Fibroblast of the conjunctiva (primary cell): ENCODE results near the gene PTPRF.
"Not testable (repeated sequence)": the region's sequence is repeated elsewhere in the genome, so short reads cannot be mapped to it uniquely, and the experiment has no call there.

Source experiments
- DNase-seq: peaks from one replicate; pipeline ENCODE4 v3.0.0-alpha.2; 2010; ENCODE audit warnings: low read depth

Gene PTPRF

DNA sequence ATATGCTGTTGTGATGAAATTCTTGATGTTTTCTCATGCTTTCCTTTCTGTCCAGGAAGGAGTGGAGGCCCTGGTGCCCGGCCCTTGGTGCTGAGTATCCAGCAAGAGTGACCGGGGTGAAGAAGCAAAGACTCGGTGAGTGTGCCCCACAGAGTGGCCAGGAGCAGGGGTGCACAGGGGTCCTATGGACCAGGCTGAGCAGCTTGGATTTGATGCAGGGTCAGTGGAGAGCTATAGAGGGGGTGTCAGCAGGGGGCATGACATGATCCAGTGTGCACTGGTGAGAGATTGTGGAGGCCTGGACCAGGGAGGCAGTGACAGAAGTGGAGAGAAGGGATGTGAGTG, 7.4 kb downstream of the PTPRF start:
- DNase-seq, result no peak

DNA sequence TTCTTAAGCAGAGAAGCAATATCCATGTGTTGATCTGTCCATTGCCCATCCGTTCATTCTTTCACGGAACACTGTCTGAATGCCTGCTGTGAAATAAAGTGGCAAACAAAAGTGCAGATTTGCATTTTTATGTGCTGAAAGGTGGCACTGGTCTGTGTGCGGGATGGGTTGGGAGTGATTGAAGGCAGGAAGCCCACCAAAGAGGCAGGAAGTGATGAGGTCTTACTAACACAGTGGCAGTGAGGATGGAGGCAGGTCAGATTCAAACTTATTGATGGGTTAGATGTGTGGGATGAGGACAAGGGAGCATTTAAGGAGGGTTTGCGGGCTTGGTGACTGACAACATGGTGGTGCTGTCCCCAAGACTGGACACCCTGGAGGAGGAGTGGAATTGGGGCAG, 8.3 kb downstream of the PTPRF start:
- DNase-seq, result no peak

DNA sequence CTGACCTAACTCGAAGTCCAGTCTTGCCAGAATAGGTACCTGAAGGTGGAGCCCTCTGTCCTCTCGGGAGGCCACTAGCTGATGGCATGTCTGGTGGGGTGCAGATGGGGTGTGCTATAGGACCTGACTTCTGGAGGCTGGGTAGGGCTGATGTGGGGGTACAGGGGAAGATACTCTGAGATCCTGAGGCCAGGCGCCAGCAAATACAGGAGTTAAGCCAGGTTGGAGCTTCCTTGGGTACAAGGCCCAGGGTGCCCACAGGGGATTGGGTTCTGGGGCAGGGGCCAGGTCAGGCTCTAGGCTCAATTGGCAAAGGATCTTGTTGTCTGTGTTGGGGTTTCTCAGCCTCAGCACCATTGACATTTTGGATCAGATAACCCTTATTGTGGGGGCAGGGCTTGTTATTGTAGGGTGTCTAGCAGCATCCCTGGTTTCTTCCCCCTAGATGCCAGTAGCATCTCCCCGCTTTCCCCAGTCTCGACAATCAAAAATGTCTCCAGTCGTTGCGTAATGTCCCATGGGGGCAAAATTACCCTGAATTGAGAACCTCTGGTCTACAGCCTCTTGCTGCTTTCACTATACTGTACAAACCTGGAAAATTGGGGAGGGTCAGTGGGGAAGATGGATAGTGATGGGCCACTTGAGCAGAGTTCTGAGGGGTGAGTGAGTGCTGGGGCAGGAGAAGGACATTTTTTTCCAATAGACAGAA, 9.2 kb downstream of the PTPRF start:
- DNase-seq, result no peak

DNA sequence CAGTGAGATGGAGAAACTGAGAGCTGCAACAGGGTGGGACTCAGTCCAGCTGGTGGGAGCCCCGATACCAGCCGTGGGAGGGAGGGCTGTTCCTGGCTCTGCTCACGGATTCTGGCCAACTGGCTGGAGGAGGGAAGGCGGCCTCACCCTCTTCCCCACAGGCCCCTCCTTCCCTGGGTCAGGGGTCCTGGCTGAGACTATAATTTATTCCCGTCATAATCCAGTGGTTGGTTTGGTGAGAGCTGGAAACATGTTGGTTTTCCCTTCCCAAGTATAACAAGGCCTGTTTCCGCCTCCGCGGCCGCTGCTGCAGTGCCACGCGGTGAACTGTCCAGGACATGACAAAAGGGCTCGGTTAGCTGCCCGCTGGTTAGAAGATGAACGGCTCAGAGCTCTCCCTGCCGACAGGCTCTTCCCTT, 10.0 kb downstream of the PTPRF start:
- no peak for DNase-seq

DNA sequence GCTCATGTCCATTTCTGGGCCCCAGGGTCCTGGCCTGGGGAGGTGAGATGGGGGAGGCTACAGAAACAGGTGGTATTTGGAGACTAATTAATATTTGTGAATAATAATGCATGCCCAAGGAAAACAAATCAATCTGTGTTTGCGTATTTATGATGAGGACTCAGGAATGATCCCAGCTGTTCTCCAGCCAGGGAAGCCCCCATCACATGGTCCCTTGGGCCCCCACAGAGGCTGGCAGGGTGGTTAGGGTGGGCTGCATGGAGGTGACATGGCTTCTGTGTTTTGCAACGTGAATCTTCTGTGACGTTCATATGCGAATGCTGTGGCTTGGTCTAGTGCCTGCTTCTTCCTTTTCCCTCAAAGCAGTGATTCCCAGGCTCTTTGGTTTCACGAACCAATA, 10.5 kb downstream of the PTPRF start:
- DNase-seq, result no peak

DNA sequence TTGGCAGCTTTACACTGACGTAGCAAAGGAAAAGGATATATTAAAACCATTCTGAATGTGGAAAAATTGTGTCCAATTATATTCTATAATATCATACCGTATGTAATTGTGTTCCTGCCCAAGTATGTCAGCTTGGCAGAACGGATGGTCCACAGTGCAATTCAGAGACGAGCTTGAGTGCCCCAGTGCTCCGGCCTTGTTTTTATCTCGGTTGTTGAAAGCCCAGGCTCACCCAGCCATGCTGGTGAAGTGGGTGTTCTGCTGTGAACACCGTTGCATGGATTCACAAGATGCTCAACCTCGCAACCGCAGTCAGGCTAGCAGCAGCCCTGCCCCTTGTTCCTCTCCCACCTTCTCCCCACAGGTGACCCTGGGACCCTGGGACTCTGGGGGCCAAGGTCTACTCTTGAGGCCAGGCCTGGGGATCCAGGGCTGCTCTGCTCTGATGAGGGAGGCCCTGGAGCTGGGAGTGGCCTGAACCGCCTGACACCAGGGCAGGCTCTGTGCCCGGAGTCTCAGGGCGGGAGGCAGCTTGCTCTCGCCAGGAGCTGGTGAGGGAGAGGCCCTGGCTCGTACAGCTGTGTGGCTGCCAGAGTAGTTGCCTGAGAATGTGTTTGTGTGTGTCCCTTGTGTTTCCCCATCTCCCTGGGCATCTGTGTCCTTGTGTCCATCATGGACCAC, 11.2 kb downstream of the PTPRF start:
- DNase-seq, result no peak

DNA sequence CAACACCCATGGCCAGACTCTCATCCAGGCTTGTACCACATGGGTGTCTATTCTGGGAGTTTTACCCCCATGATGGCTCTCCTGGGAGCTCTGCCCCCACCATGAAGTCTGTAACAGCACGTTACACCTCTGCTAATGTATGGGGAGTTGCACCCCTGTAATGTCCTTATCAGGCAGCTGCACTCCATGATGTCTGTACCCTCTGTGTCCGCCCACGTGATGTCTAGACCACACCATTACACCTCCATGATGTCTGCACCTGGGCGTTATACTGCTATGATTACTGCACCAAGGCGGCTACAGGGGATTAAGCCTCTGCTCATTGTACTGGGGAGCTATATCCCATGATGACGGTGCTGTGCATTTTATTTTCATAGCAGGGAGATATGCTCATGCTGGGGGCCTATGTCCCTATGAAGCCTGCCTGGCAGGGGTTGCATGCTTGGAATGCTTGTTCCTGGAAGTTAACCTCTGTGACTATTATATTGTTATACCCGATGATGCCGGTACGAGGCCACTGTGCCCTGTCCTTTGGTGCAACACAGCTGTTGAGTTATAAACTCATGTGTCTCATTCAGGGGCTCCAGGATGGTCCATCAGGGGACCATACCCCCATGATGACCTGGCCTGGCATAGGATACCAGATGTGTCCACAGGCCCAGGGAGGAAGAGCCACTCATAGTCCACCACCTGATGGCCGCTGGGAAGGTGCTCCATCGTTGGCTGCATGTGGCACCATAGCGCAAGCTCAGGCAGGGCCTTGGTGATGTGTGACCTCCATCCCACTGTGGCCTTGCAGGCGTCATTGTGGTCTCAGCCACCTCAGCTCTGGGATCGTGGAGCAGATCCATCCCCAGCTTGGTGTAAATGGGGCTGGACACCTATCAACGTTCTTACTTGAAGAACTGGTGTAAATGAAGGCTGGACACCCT, 12.1 kb downstream of the PTPRF start:
- DNase-seq, result no peak

DNA sequence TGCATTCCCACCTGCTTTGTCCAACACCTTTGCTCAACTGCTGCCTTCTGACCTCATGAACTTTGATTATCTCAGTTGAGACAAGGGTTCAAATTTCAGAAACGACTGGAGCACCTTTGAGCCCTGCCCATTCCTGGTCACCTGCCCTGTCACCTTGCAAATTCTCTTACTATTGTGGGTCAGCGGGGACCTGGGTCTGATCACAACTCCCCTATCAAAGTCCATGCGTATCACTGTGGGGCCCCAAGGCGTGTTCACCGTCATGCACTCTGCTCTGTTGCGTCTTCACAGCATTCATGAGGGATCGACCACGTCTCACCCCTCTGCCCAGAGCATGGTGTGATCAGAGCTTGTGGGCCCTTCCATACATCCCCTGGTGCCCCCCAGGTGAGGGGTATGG, 12.9 kb downstream of the PTPRF start:
- no peak for DNase-seq

DNA sequence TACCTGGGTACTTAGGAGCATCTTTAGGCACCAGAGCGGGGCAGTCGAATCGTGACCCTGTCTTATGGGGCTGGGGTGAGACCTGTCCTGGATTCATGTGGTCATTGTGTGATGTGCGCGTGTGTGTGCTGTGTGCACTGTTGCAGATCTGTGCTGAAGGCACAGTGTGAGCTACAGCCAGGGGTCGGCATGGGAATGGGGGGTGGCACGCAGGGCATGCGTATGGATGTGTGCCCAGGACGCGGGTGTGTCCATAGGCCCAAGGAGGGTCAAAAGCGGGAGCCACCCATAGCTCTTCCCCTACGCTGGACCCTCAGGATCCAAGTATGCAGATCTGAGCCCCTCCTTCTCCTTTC, 14.6 kb downstream of the PTPRF start:
- no peak for DNase-seq

DNA sequence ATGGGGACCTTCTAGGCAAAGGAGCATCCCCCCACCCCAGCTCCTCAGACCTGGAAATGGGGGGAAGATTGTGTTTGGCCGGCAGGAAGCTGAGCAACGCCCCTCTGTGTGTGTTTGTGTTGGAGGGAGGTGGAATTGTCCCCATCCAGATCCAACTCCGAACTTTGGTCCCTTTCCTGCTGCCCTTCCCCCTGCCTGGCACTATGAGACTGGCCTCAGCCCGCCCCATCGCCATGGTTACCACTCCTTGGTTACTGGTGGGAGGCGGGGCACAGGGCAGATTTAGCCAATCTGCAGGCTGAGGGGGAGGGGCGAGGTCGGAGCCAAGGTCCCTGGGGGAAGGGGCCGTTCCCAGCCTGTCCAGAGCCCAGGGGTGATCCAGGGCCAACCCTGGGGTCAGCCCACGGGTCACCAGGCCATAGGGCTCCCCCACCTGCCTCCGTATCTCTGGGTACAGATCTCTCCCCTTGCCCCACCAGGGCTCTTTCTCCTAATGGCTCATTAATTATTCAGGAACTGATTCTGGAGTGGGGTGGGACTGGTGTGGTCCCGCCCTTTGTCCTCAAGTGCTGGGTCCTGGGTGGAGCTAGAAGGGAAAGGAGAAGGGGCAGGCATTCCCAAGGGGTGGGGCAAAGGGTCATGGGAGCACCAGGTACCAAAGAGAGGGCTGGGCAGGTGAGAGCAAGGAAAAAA, 15.2 kb downstream of the PTPRF start:
- DNase-seq, result no peak

DNA sequence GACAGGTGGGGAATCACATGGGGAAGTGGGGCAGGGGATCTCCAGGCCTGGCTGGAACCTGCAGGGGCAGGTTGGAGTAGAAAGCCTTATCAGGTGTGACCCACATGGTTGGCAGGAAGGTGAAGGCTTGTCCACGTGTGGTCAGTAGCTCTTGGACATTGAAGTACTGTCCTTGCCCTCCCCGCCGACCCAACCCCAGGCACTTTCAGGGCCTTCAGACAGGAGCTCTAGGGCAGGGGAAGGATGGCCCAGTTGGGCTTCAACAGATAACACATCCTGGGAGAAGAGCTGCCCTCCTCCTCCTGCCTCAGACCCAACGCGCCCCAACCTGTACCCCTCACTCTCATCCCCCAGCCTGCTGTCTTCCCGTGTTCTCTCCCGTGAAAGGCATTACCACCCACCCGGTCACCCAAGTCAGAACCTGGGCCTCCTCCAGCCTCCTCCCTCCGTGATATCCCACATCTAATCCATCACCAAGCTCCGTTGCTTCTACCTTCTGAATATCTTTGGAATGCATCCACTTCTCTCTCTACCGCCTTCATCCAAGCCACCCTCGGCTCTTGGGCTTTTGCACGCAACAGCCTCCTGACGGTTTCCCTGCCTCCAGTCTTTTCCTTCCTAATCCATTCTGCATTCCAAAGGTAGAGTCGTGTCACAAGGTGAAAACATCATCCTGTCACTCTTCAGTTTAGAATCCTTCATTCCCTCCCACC, 15.9 kb downstream of the PTPRF start:
- no peak for DNase-seq

DNA sequence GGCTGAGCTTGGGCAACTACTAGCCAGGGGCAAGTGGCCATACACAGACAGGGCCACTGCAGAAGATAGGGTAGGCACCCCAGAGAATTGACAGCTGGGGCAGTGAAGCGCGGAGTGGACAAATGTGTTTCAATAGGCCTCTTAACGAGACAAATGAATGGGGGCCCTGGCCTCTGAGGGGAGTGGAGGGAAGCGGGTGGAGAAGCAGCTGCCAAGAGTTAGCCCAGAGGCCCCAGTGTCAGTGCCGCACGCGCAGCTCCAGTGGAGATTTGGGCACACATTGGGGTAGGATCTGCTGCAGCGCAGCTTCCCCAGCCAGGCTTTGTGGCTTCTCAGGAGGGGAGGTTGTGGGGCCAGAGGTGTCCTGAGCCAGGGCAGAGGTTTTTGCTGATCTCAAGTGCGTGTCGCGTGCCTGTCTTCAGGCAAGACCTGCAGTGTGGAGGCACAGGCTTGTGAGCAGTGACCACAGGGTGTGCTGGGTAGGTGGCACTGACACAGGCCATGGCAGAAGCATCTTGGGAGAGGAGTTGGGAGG, 16.9 kb downstream of the PTPRF start:
- DNase-seq, result no peak

DNA sequence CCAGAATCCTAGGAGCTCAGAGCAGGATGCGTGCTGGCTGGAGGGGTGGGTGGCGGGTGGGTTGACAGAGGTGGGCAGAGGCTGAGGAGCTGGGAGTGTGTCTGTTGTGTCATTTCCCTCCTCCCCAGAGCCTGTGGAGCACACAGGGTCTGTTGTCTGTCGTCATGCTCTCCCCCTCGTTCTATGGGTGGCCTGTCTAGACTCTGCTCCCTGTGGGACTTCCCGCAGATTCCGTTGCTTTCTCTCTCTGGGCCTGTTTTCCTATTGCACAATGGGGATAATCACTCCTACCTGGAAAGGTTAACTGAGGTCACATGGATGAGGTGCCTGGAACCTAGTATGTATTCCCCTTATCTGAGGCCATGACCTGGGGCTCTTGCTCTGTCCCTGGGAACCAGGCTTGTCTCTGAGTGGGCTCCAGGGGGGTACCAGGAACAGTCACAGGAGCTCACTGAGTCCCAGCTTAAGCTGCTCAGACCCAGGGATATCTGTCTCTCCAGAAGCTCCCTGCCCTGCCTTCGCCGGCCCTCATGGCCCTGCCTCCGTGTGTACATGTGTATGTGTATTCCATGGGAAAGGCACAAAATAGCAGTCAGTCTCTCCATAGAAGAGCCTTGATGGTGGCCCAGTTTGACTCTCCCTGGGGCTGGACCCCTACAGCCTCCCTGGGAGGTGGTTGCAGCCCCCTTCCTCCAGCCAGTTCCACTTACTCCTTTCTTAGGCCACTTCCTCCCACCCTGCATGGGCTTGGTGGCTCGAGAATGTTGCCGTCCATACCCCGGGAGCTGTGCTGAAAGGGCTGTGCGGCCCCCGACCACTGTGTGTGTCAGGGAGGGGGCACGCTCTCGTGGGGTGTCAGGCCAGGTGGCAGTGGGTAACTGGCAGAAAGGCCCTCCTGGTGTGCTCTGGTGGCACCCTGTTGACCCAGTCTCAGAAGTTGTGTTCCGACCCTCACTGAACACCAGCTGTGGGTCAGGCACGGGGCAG, 17.9 kb downstream of the PTPRF start:
- no peak for DNase-seq

DNA sequence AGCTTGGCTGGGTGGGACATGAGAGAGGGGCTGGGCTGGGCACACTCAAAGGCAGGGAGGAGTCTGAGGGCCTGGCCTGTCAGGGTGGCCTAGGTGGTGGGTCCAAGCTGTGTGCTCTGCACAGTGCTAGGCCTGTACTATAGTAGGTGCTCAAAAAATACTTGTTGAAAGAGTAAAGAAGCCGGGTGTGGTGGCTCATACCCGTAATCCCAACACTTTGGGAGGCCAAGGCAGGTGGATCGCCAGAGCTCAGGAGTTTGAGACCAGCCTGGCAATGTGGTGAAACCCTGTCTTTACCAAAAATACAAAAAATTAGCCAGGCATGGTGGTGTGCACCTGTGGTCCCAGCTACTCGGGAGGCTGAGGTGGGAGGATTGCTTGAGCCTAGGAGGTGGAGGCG, 18.7 kb downstream of the PTPRF start:
- DNase-seq, result not testable (repeated sequence)

DNA sequence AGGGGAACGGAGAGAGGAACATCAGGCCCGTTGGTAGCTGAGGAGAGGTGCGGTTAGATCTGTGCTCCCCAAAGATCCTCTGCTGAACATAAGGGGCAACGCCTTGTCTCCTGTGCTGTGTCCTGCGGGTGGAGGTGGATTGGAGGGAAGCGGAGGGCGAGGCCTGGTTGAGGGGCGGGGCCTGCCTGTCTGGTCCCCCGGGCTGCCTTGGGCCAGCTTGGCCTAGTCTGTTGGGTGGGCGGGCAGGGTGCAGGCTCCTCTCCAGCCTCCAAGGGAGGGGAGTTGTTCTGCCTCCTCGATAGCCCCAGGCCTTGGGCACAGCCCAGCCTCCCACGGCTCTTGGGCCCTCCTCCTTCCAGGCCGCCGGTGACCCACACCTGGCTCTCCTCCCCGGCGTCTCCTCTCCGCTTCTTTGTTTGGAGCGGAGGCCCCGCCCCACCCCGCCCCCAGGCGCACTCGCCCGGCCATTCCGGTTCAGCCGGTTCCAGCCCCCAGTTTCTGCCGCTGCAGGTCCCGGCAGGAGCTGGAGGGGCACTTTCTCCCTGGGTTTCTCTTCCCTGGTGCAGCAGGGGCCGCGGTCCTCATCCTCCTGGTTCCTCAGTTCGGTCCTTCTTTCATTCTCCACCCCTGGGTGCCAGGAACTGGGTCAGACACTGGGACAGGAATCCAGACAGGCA, 19.4 kb downstream of the PTPRF start:
- no peak for DNase-seq

DNA sequence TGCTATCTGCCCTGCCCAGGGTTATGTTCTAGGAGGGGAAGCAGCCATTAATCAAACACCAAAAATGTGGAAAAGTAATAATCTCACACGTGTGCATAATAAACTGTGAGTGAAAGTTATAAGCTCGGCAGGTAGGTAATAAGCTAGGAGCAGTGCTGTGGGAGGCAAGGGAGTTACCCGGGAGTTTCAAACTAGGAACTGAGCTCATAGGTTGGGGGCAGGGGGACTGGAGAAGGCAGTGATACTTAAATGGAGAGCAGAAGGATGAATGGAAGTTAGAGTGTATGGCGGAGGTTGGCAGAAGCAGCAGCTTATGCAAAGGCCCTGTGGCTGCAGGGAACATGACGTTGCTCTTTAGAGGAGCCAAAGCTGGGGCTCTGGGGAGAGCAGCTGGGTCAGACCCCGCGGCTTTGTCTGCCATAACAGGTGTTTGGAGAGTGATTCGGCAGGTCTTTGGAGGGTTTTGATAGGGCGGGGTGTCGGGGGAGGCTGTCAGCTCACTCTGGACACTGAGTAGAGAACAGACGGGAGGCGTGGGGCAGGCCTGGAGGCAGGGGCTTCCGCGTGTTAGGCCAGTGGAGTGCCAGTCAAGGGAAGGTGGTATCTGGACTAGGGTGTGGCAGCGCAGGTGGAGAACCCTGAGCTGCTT, 20.0 kb downstream of the PTPRF start:
- no peak for DNase-seq

DNA sequence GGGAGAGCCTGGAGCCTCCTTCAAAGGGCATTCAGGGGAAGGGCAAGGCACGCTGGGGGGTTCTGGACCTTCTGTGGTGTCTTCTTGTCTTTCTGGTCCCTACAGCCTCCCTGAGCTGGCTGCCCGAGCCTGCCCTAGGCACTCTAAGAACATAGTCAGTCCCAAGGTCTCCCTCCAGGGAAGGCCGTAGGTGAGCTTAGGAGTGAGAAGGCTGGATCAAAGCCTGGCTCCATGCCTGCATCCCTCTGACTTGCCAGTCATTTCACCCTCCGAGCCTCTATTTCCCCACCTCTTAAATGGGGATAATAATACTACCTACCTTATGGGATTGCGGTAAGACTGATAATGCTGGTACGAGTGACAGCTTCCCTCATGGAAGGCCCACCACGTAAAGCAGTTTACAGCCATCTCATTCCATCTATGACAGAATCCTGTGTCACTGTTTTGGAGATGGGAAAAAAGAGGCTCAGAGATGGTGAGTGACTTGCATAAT, 20.8 kb downstream of the PTPRF start:
- no peak for DNase-seq

DNA sequence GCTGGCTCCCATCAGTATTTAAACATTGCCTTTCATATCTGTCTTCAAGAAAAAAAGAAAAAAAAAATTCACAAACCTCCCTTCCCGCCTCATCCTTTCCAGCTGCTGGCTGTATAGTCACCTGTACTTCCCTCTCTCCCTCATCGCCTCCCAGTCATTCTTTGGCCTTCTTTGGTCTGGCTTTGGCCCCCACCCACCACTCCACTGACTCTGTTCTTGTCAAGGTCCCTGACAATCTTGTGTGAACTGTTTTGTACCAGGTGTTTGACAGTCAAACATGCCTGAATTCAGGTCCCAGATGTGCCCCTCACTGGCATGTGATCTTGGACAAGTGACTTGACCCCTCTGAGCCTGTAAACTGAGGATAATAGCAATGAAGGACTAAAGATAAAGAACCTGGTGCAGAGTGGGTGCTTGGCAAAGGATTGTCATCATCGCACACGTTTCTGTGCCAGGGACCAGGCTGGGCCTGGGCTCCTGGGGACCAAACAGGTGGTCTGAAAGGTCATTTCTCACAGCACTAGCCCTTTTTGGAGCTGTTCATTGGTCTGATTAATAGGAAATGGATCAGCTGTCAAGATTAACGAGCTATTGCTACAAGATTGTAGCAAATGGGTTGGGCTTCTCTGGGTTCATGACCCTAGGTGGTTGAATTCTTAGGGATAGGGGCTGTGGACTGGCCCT, 21.5 kb downstream of the PTPRF start:
- no peak for DNase-seq
